Measurements from ENCODE around the gene LYRM4.
"Not testable (repeated sequence)": the region's sequence is repeated elsewhere in the genome, so short reads cannot be mapped to it uniquely, and the experiment has no call there.

The LYRM4 gene

GRCh38 chr6:5079692-5080091 lies 181.1 kb downstream of the LYRM4 start:
- DNase-seq, result no peak

- DNase-seq, result no peak
Measured at GRCh38 chr6:5078121-5078669, 182.6 kb downstream of the LYRM4 start.

GRCh38 chr6:5076931-5077330 lies 183.8 kb downstream of the LYRM4 start:
- DNase-seq, result no peak

GRCh38 chr6:5073992-5074391 lies 186.8 kb downstream of the LYRM4 start:
- no peak for DNase-seq

GRCh38 chr6:5072440-5072839 lies 188.3 kb downstream of the LYRM4 start:
- DNase-seq, result no peak

- no peak for DNase-seq
Measured at GRCh38 chr6:5071216-5071615, 189.5 kb downstream of the LYRM4 start.

- no peak for DNase-seq
Measured at GRCh38 chr6:5068153-5068751, 192.5 kb downstream of the LYRM4 start.

- DNase-seq, result no peak
Measured at GRCh38 chr6:5067305-5067704, 193.4 kb downstream of the LYRM4 start.

GRCh38 chr6:5066456-5067093 lies 194.2 kb downstream of the LYRM4 start:
- DNase-seq, result no peak

GRCh38 chr6:5063617-5064016 lies 197.1 kb downstream of the LYRM4 start:
- no peak for DNase-seq

- DNase-seq, result no peak
Measured at GRCh38 chr6:5061152-5061551, 199.6 kb downstream of the LYRM4 start.

- DNase-seq, result not testable (repeated sequence)
Measured at GRCh38 chr6:5060439-5060838, 200.3 kb downstream of the LYRM4 start.

- DNase-seq, result no peak
Measured at GRCh38 chr6:5059036-5059896, 201.5 kb downstream of the LYRM4 start.
